Measurements from ENCODE around the gene CLEC4G.

The CLEC4G gene

GRCh38 chr19:7762719-7763293, 30.9 kb upstream of the CLEC4G start, which contains the start of gene CLEC4M:
TSS of gene CLEC4M (plus strand) at chr19:7763243. CDS start at chr19:7763267, 24 bp downstream.
- TF ChIP-seq CTCF (IDR thresholded peaks at IDR 0.05; ENCODE audit: control extremely low read depth, extremely low read depth, low read depth, missing control alignments): no peak
- CTCF ChIA-PET: interaction anchor here (1.1 to 1.4 kb wide), 2 partner anchors 9 to 14 kb away, joined by 3 to 4 read pairs; no protein-coding TSS in a partner anchor
- DNase-seq (ENCODE audit: extremely low spot score): no peak
- POLR2A ChIA-PET: no interaction called here

GRCh38 chr19:7759156-7759555, 27.2 kb upstream of the CLEC4G start:
- DNase-seq (ENCODE audit: extremely low spot score): no peak
- ChIA-PET POLR2A (no interaction called here), CTCF (no interaction called here)
- no peak for TF ChIP-seq CTCF (IDR thresholded peaks at IDR 0.05; ENCODE audit: control extremely low read depth, extremely low read depth, low read depth, missing control alignments)

GRCh38 chr19:7757358-7757757, 25.4 kb upstream of the CLEC4G start:
- ChIA-PET CTCF (no interaction called here), POLR2A (no interaction called here)
- TF ChIP-seq CTCF (IDR thresholded peaks at IDR 0.05; ENCODE audit: control extremely low read depth, extremely low read depth, low read depth, missing control alignments): no peak
- DNase-seq (ENCODE audit: extremely low spot score): no peak

GRCh38 chr19:7756258-7756657, 24.3 kb upstream of the CLEC4G start:
- no peak for DNase-seq (ENCODE audit: extremely low spot score)
- CTCF ChIA-PET: no interaction called here
- no peak for TF ChIP-seq CTCF (IDR thresholded peaks at IDR 0.05; ENCODE audit: control extremely low read depth, extremely low read depth, low read depth, missing control alignments)
- POLR2A ChIA-PET: no interaction called here

GRCh38 chr19:7751157-7751783, 19.4 kb upstream of the CLEC4G start:
- POLR2A ChIA-PET: interaction anchor here (0.7 kb wide), 1 partner anchor 1254 kb away, joined by 4 read pairs; no protein-coding TSS in a partner anchor
- no peak for DNase-seq (ENCODE audit: extremely low spot score)
- CTCF ChIA-PET: interaction anchor here (1.1 to 1.5 kb wide), 2 partner anchors 47 to 152 kb away, joined by 3 to 4 read pairs; partner anchors contain the start of gene MAP2K7
- TF ChIP-seq CTCF (IDR thresholded peaks at IDR 0.05; ENCODE audit: control extremely low read depth, extremely low read depth, low read depth, missing control alignments): no peak

- no peak for DNase-seq (ENCODE audit: extremely low spot score)
- ChIA-PET POLR2A (no interaction called here), CTCF (no interaction called here)
- TF ChIP-seq CTCF (IDR thresholded peaks at IDR 0.05; ENCODE audit: control extremely low read depth, extremely low read depth, low read depth, missing control alignments): no peak
These were observed 16.8 kb upstream of the CLEC4G start for GRCh38 chr19:7748756-7749155.
